H9 (cell line): Measurements from ENCODE around the gene NEK4. TPM values are rescaled to one million over a fixed set of nuclear protein-coding genes. Genes with fewer than 3 reads are reported as not detected.

Experiments used
- DNase-seq: peaks from one replicate; pipeline ENCODE4 v3.0.0-alpha.2; 2017
- H2AFZ ChIP-seq: one replicate; pipeline ENCODE4 v1.6.1; 2013; ENCODE audit warnings: mild to moderate bottlenecking, low read length, control low read depth, moderate library complexity
- H2AK5ac ChIP-seq: 2 replicates; pipeline ENCODE4 v1.6.1; 2013; ENCODE audit warnings: low read length, control low read depth, mixed read lengths; ENCODE audit not compliant: insufficient read length
- H2BK120ac ChIP-seq: one replicate; pipeline ENCODE4 v1.6.1; 2013; ENCODE audit warnings: low read depth, mild to moderate bottlenecking, low read length, control low read depth, inconsistent platforms; ENCODE audit not compliant: poor library complexity, severe bottlenecking
- H2BK12ac ChIP-seq: 2 replicates; pipeline ENCODE4 v1.6.1; 2013; ENCODE audit warnings: low read length, control low read depth, mixed read lengths, low read depth; ENCODE audit not compliant: insufficient read length
- H2BK15ac ChIP-seq: 2 replicates; pipeline ENCODE4 v1.6.1; 2013; ENCODE audit warnings: low read depth, low read length, control low read depth
- H2BK20ac ChIP-seq: one replicate; pipeline ENCODE4 v1.6.1; 2013; ENCODE audit warnings: low read depth, mild to moderate bottlenecking, low read length, control low read depth, inconsistent platforms; ENCODE audit not compliant: poor library complexity, severe bottlenecking
- H2BK5ac ChIP-seq: 2 replicates; pipeline ENCODE4 v1.6.1; 2013; ENCODE audit warnings: low read length, control low read depth, mixed read lengths; ENCODE audit not compliant: insufficient read length
- H3K14ac ChIP-seq: 2 replicates; pipeline ENCODE4 v1.6.1; 2013; ENCODE audit warnings: low read length, control low read depth; ENCODE audit not compliant: insufficient read depth
- H3K18ac ChIP-seq: 2 replicates; pipeline ENCODE4 v1.6.1; 2013; ENCODE audit warnings: low read depth, mild to moderate bottlenecking, mixed read lengths, low read length, control low read depth; ENCODE audit not compliant: insufficient read length
- H3K23ac ChIP-seq: 2 replicates; pipeline ENCODE4 v1.6.1; 2013; ENCODE audit warnings: low read length, control low read depth, mixed read lengths, low read depth; ENCODE audit not compliant: insufficient read length
- H3K23me2 ChIP-seq: 2 replicates; pipeline ENCODE4 v1.6.1; 2013; ENCODE audit warnings: low read depth, mild to moderate bottlenecking, mixed read lengths, low read length, control low read depth; ENCODE audit not compliant: insufficient read length, poor library complexity, severe bottlenecking
- H3K27ac ChIP-seq: 2 replicates; pipeline ENCODE4 v1.5.1; 2013; ENCODE audit warnings: low read length, control low read depth, mixed read lengths, low read depth; ENCODE audit not compliant: insufficient read length
- H3K27me3 ChIP-seq: 2 replicates; pipeline ENCODE4 v1.6.1; 2013; ENCODE audit warnings: low read length, control low read depth, inconsistent platforms; ENCODE audit not compliant: insufficient read depth
- H3K4ac ChIP-seq: 2 replicates; pipeline ENCODE4 v1.6.1; 2013; ENCODE audit warnings: low read depth, mild to moderate bottlenecking, control low read depth, inconsistent platforms, low read length, moderate library complexity
- H3K4me1 ChIP-seq: 2 replicates; pipeline ENCODE4 v1.6.1; 2013; ENCODE audit warnings: low read length, control low read depth, inconsistent platforms; ENCODE audit not compliant: insufficient read depth
- H3K4me2 ChIP-seq: 2 replicates; pipeline ENCODE4 v1.6.1; 2013; ENCODE audit warnings: low read length, control low read depth, mixed read lengths; ENCODE audit not compliant: insufficient read length, insufficient read depth
- H3K56ac ChIP-seq: 2 replicates; pipeline ENCODE4 v1.6.1; 2013; ENCODE audit warnings: low read depth, mild to moderate bottlenecking, mixed read lengths, low read length, control low read depth; ENCODE audit not compliant: insufficient read length
- H3K79me1 ChIP-seq: 2 replicates; pipeline ENCODE4 v1.6.1; 2013; ENCODE audit warnings: low read depth, mild to moderate bottlenecking, moderate library complexity, low read length, control low read depth, inconsistent platforms; ENCODE audit not compliant: insufficient read depth, poor library complexity, severe bottlenecking
- H3K79me2 ChIP-seq: 2 replicates; pipeline ENCODE4 v1.6.1; 2013; ENCODE audit warnings: low read length, control low read depth, inconsistent platforms; ENCODE audit not compliant: insufficient read depth
- H3K9ac ChIP-seq: 2 replicates; pipeline ENCODE4 v1.6.1; 2013; ENCODE audit warnings: low read length, control low read depth, mixed read lengths; ENCODE audit not compliant: insufficient read length; ENCODE audit errors: extremely low read depth
- H3K9me3 ChIP-seq: one replicate; pipeline ENCODE4 v1.6.1; 2013; ENCODE audit warnings: low read depth, low read length, inconsistent platforms; ENCODE audit not compliant: control insufficient read depth
- H3T11ph ChIP-seq: one replicate; pipeline ENCODE4 v1.6.1; 2013; ENCODE audit warnings: mild to moderate bottlenecking, low read length, control low read depth, inconsistent platforms
- H4K20me1 ChIP-seq: one replicate; pipeline ENCODE4 v1.6.1; 2013; ENCODE audit not compliant: control insufficient read depth, insufficient read length, insufficient read depth
- H4K5ac ChIP-seq: 2 replicates; pipeline ENCODE4 v1.6.1; 2013; ENCODE audit warnings: low read depth, mild to moderate bottlenecking, mixed read lengths, low read length, control low read depth; ENCODE audit not compliant: insufficient read length
- H4K8ac ChIP-seq: replicated peaks from 2 replicates; pipeline ENCODE4 v1.6.1; 2013; ENCODE audit warnings: low read length, control low read depth, mixed read lengths, low read depth; ENCODE audit not compliant: insufficient read length
- H4K91ac ChIP-seq: 2 replicates; pipeline ENCODE4 v1.6.1; 2013; ENCODE audit warnings: low read depth, mild to moderate bottlenecking, moderate library complexity, mixed read lengths, low read length, control low read depth; ENCODE audit not compliant: insufficient read length
- H3K27ac Mint-ChIP-seq, 3 experiments: 2 replicates in 2 of 3; 3 replicates in 1 of 3; pipeline ENCODE4 v1.8.0; 2020 to 2021; ENCODE audit warnings: mixed read lengths in 3 of 3, mild to moderate bottlenecking in 1 of 3, moderate library complexity in 1 of 3
- H3K27me3 Mint-ChIP-seq: 2 replicates; pipeline ENCODE4 v1.8.0; 2021; ENCODE audit warnings: low read depth, mild to moderate bottlenecking, moderate library complexity, mixed read lengths
- H3K36me3 Mint-ChIP-seq, 3 experiments: 2 replicates in 2 of 3; 3 replicates in 1 of 3; pipeline ENCODE4 v1.8.0; 2020 to 2021; ENCODE audit warnings: low read depth in 3 of 3, mixed read lengths in 3 of 3; ENCODE audit not compliant: insufficient read depth in 1 of 3
- H3K4me1 Mint-ChIP-seq, 2 experiments: 2 replicates each; pipeline ENCODE4 v1.8.0; 2020; ENCODE audit warnings: mixed read lengths in 2 of 2
- H3K4me3 Mint-ChIP-seq, 2 experiments: 2 replicates in 1 of 2; 3 replicates in 1 of 2; pipeline ENCODE4 v1.8.0; 2020 to 2021; ENCODE audit warnings: mild to moderate bottlenecking in 2 of 2, mixed read lengths in 2 of 2, moderate library complexity in 1 of 2
- H3K9me3 Mint-ChIP-seq, 2 experiments: 2 replicates in 1 of 2; 3 replicates in 1 of 2; pipeline ENCODE4 v1.8.0; 2020; ENCODE audit warnings: mild to moderate bottlenecking in 2 of 2, mixed read lengths in 2 of 2, moderate library complexity in 1 of 2
- WGBS: extraction: QIAGEN DNeasy Blood & Tissue Kit; methylation state at CpG from one replicate; pipeline ENCODE4 v1.1.7; 2013; ENCODE audit warnings: missing lambda C conversion rate, low lambda C conversion rate, mixed read lengths; ENCODE audit not compliant: insufficient read length; ENCODE audit errors: extremely low coverage; 5-methylcytosine and 5-hydroxymethylcytosine counted together
- total RNA-seq: library from RNA; stranded (reverse); gene quantifications from 2 replicates; pipeline ENCODE4 v1.2.1, GENCODE V29; 2021
- TF ChIP-seq, protein P1 (sequence below): fragments of 200-600 bp; sonication (generic); conservative IDR thresholded peaks from 3 replicates; pipeline ENCODE4 v1.8.0; 2021; ENCODE audit warnings: antibody characterized with exemption, mild to moderate bottlenecking

The NEK4 gene
- total RNA-seq, 1 experiment from 2014 or later: 36.0 TPM

DNA sequence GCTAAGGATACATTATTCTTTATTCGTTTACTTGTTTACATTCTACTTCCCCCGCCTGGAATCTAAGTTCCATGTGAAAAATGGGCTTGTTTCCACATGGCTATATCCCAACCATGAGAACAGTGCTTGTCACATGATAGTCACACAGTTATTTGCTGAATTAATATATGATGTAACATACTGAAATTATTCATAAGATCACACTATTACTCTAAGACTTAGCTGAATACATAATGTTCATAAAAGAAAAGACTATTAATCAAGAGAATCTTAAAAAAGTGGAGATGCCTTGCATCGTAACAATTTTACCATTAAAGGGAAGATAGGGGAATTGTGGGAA, 91.6 kb downstream of the NEK4 start:
- Histone ChIP-seq H3K23me2 (no peaks in the 10 kb centered on the region), H4K20me1 (no peaks in the 10 kb centered on the region), H3K23ac (no peak overlapping the region), H2BK12ac (no peak overlapping the region), H3K18ac (no peak overlapping the region), H2BK5ac (no peak overlapping the region), H3K9me3 (no peaks in the 10 kb centered on the region), H3K4ac (no peak overlapping the region), H2AFZ (no peak overlapping the region), H3K79me1 (peaks cover 3% of the 10 kb centered on the region), H4K91ac (no peak overlapping the region), H3K9ac (no peak overlapping the region), H3K56ac (no peak overlapping the region), H3K4me1 (no peaks in the 10 kb centered on the region), H3K27me3 (no peaks in the 10 kb centered on the region), H2AK5ac (no peak overlapping the region), H3K4me2 (no peak overlapping the region), H3K79me2 (peaks cover 3% of the 10 kb centered on the region; the same call in 1 of the 2 replicates), H3T11ph (no peak overlapping the region), H2BK20ac (no peak overlapping the region), H3K14ac (no peak overlapping the region), H2BK120ac (no peak overlapping the region), H2BK15ac (no peak overlapping the region), H4K5ac (no peak overlapping the region), H3K27ac (no peak overlapping the region), H4K8ac (no peak overlapping the region)
- H3K27me3 Mint-ChIP-seq: no peaks in the 10 kb centered on the region
- no peak overlapping the region for H3K27ac Mint-ChIP-seq
- peaks cover 24 to 58% (median 56%) of the 10 kb centered on the region in 3 experiments; a peak in 6 of 7 replicates for H3K36me3 Mint-ChIP-seq
- peaks cover 10 to 13% of the 10 kb centered on the region in 2 experiments for H3K4me1 Mint-ChIP-seq
- no CpG with 5 or more reads among the region's 3 CpGs for WGBS
- H3K4me3 Mint-ChIP-seq: no peak overlapping the region
- DNase-seq: no peak
- TF ChIP-seq, protein P1, sequence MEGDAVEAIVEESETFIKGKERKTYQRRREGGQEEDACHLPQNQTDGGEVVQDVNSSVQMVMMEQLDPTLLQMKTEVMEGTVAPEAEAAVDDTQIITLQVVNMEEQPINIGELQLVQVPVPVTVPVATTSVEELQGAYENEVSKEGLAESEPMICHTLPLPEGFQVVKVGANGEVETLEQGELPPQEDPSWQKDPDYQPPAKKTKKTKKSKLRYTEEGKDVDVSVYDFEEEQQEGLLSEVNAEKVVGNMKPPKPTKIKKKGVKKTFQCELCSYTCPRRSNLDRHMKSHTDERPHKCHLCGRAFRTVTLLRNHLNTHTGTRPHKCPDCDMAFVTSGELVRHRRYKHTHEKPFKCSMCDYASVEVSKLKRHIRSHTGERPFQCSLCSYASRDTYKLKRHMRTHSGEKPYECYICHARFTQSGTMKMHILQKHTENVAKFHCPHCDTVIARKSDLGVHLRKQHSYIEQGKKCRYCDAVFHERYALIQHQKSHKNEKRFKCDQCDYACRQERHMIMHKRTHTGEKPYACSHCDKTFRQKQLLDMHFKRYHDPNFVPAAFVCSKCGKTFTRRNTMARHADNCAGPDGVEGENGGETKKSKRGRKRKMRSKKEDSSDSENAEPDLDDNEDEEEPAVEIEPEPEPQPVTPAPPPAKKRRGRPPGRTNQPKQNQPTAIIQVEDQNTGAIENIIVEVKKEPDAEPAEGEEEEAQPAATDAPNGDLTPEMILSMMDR: no peak
- no peaks in the 10 kb centered on the region for H3K9me3 Mint-ChIP-seq
